ENCODE measurements around the gene CMC2. TPM values are rescaled to one million over a fixed set of nuclear protein-coding genes. Genes with fewer than 3 reads are reported as not detected.

Gene CMC2
- total and polyA plus RNA-seq, 2 donors = 26.2 to 70.3 TPM

- Histone ChIP-seq H3K27ac (ENCODE audit: low read depth) (no peak overlapping the region), H3K4me3 (ENCODE audit: low read depth, low read length) (no peak overlapping the region), H3K36me3 (ENCODE audit: insufficient read depth) (no peaks in the 10 kb centered on the region), H3K4me1 (ENCODE audit: insufficient read depth) (no peaks in the 10 kb centered on the region)
- DNase-seq (ENCODE audit: extremely low spot score) = no peak
Observed at GRCh38 chr16:80993834-80994233, 12.9 kb downstream of the CMC2 start.

GRCh38 chr16:80993307-80993706 is 13.4 kb downstream of the CMC2 start:
- no peak overlapping the region for H3K4me3 ChIP-seq (ENCODE audit: low read depth, low read length)
- DNase-seq (ENCODE audit: extremely low spot score) = no peak
- no peak overlapping the region for H3K27ac ChIP-seq (ENCODE audit: low read depth)
- H3K36me3 ChIP-seq (ENCODE audit: insufficient read depth) = no peaks in the 10 kb centered on the region
- H3K4me1 ChIP-seq (ENCODE audit: insufficient read depth) = no peaks in the 10 kb centered on the region
- WGBS = 55% methylated on average over 6 of the region's 6 CpGs

DNA sequence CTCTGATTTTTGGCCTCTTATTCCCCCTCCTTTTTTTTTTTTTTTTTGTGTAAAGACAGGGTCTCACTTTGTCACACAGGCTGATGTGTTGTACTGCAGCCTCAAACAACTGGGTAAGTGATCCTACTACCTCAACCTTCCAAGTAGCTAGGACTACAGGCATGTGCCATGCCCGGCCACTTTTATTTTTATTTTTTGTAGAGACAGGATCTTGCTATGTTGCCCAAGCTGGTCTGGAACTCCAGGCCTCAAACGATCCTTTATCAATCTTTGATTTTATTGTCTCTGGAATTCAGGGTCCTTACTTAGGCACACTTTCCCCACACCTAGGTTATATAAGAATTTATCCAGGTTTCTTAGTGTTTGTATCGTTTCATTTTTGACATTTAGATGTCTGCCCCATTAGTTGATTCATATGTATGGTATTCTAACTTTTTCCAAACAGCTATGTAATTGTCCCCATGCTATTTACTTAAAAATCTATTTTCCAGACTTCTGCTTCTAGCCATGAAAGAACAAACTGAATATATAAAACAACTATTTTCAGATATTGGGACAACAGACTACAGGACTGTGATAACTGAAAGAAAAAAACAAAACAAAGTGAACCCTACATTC is 13.9 kb downstream of the CMC2 start:
- Histone ChIP-seq H3K4me3 (ENCODE audit: low read depth, low read length) (no peak overlapping the region), H3K36me3 (ENCODE audit: insufficient read depth) (no peaks in the 10 kb centered on the region), H3K4me1 (ENCODE audit: insufficient read depth) (no peaks in the 10 kb centered on the region), H3K27ac (ENCODE audit: low read depth) (no peak overlapping the region)
- DNase-seq (ENCODE audit: extremely low spot score) = no peak
- WGBS = 53% methylated on average over 3 of the region's 3 CpGs

DNA sequence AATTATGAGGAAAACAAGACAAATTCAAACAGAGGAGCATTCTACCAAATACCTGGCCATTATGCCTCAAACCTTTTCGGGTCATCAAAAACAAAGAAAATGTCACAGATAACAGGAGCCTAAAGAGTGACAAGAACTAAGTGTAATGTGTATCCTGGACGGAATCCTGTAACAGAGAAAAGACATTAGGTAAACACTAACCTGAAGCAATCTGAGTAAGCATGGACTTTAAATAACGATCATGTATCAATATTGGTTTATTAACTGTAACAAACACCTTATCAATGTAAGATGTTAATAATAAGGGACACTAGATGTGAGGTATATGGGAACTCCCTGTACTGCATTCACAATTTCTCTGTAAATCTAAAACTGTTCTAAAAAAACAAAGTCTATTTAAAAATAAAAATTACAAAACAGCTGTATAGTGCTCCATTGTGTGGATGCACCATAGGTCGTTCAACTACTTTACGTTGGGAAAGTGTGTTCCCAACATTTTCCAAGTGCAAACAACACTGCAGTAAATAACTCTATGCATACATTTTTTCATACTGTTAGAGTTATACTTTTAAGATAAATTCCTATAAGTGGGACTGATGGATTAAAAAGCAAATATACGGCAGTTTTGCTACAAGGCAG is 14.8 kb downstream of the CMC2 start:
- WGBS = 64% methylated on average over 6 of the region's 6 CpGs
- no peaks in the 10 kb centered on the region for H3K4me1 ChIP-seq (ENCODE audit: insufficient read depth)
- no peak overlapping the region for H3K4me3 ChIP-seq (ENCODE audit: low read depth, low read length)
- no peak overlapping the region for H3K27ac ChIP-seq (ENCODE audit: low read depth)
- DNase-seq (ENCODE audit: extremely low spot score) = no peak
- no peaks in the 10 kb centered on the region for H3K36me3 ChIP-seq (ENCODE audit: insufficient read depth)

DNA sequence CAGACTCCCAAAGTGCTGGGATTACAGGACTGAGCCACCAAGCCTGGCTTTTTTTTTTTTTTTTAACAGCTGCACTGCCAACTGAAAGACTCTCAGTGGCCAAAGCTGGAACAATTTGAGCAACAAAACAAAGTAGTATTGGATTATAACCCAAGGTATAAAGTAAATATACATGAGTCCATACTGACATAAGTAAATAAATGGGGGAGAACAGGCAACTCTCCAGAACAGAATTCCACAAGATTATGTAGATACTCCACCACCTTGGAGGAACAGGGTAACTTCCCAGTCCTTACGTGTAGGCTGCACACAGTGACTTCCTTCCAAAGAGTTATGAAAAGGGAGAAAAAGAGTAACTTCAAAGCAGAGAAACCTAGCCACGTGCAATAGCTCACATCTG is 15.7 kb downstream of the CMC2 start:
- no peak overlapping the region for H3K27ac ChIP-seq (ENCODE audit: low read depth)
- no peaks in the 10 kb centered on the region for H3K36me3 ChIP-seq (ENCODE audit: insufficient read depth)
- no peaks in the 10 kb centered on the region for H3K4me1 ChIP-seq (ENCODE audit: insufficient read depth)
- no peak overlapping the region for H3K4me3 ChIP-seq (ENCODE audit: low read depth, low read length)
- no peak for DNase-seq (ENCODE audit: extremely low spot score)
- 87% methylated on average over 2 of the region's 2 CpGs for WGBS

- H3K27ac ChIP-seq (ENCODE audit: low read depth) = no peak overlapping the region
- no peaks in the 10 kb centered on the region for H3K36me3 ChIP-seq (ENCODE audit: insufficient read depth)
- H3K4me3 ChIP-seq (ENCODE audit: low read depth, low read length) = no peak overlapping the region
- H3K4me1 ChIP-seq (ENCODE audit: insufficient read depth) = no peaks in the 10 kb centered on the region
- DNase-seq (ENCODE audit: extremely low spot score) = no peak
- WGBS = 95% methylated on average over 3 of the region's 3 CpGs
Observed at GRCh38 chr16:80990577-80990976, 16.1 kb downstream of the CMC2 start.

- WGBS = 31% methylated on average over 2 of the region's 2 CpGs
- no peak overlapping the region for H3K4me3 ChIP-seq (ENCODE audit: low read depth, low read length)
- no peaks in the 10 kb centered on the region for H3K36me3 ChIP-seq (ENCODE audit: insufficient read depth)
- H3K27ac ChIP-seq (ENCODE audit: low read depth) = no peak overlapping the region
- no peaks in the 10 kb centered on the region for H3K4me1 ChIP-seq (ENCODE audit: insufficient read depth)
- DNase-seq (ENCODE audit: extremely low spot score) = no peak
Observed at GRCh38 chr16:80989801-80990200, 16.9 kb downstream of the CMC2 start.

GRCh38 chr16:80988756-80989155 is 17.9 kb downstream of the CMC2 start:
- H3K36me3 ChIP-seq (ENCODE audit: insufficient read depth) = no peaks in the 10 kb centered on the region
- H3K4me3 ChIP-seq (ENCODE audit: low read depth, low read length) = no peak overlapping the region
- 72% methylated on average over 7 of the region's 7 CpGs for WGBS
- no peak for DNase-seq (ENCODE audit: extremely low spot score)
- H3K27ac ChIP-seq (ENCODE audit: low read depth) = no peak overlapping the region
- H3K4me1 ChIP-seq (ENCODE audit: insufficient read depth) = no peaks in the 10 kb centered on the region

- H3K4me3 ChIP-seq (ENCODE audit: low read depth, low read length) = no peak overlapping the region
- H3K4me1 ChIP-seq (ENCODE audit: insufficient read depth) = no peaks in the 10 kb centered on the region
- H3K27ac ChIP-seq (ENCODE audit: low read depth) = peak overlapping the region; percentile 38
- 39% methylated on average over 2 of the region's 2 CpGs for WGBS
- no peaks in the 10 kb centered on the region for H3K36me3 ChIP-seq (ENCODE audit: insufficient read depth)
- no peak for DNase-seq (ENCODE audit: extremely low spot score)
Observed at GRCh38 chr16:80986557-80986956, 20.1 kb downstream of the CMC2 start.

- H3K27ac ChIP-seq (ENCODE audit: low read depth) = no peak overlapping the region
- no peaks in the 10 kb centered on the region for H3K4me1 ChIP-seq (ENCODE audit: insufficient read depth)
- H3K4me3 ChIP-seq (ENCODE audit: low read depth, low read length) = no peak overlapping the region
- 67% methylated on average over 2 of the region's 2 CpGs for WGBS
- DNase-seq (ENCODE audit: extremely low spot score) = no peak
- no peaks in the 10 kb centered on the region for H3K36me3 ChIP-seq (ENCODE audit: insufficient read depth)
Observed at GRCh38 chr16:80985611-80986010, 21.1 kb downstream of the CMC2 start.

DNA sequence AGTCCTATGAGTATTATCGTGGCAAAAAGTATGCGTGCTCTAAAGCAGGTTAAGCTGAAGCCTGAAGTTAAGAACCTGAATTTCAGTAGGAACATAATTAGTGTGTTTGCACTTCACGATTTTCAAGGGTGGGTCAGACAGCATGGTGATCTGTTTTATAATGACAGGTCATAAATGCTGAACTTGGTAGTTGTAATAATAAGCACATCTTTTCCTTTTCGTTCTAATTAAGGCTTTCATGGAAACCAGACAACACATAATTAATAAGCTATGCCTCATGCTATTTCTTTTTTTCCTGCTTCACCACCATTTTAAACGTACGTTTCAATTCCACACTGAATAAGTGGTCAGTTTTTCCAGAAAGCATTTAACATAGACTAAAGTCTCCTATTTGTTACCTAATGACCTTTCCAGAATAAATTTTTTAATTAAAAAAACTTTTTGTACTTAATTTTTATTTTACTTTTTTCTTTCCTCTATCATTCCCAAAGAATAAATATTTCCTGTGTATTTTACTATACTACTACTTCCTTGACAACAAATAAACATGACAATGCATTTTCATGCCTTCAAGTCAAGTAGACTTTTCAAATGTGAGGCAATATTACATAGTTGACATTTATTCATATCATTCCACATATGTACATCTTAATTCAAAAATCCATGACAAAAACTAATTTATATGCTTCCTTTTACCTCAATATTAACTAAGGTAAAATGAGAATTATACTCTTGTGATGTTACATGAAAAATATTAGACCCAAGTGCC is 22.4 kb downstream of the CMC2 start:
- no peak for DNase-seq (ENCODE audit: extremely low spot score)
- no peak overlapping the region for H3K27ac ChIP-seq (ENCODE audit: low read depth)
- no peaks in the 10 kb centered on the region for H3K4me1 ChIP-seq (ENCODE audit: insufficient read depth)
- H3K36me3 ChIP-seq (ENCODE audit: insufficient read depth) = no peaks in the 10 kb centered on the region
- WGBS = 93% methylated on average over 6 of the region's 6 CpGs
- H3K4me3 ChIP-seq (ENCODE audit: low read depth, low read length) = no peak overlapping the region

- no peak overlapping the region for H3K27ac ChIP-seq (ENCODE audit: low read depth)
- H3K36me3 ChIP-seq (ENCODE audit: insufficient read depth) = no peaks in the 10 kb centered on the region
- no peak for DNase-seq (ENCODE audit: extremely low spot score)
- 73% methylated on average over 4 of the region's 4 CpGs for WGBS
- no peak overlapping the region for H3K4me3 ChIP-seq (ENCODE audit: low read depth, low read length)
- no peaks in the 10 kb centered on the region for H3K4me1 ChIP-seq (ENCODE audit: insufficient read depth)
Observed at GRCh38 chr16:80982646-80983045, 24.0 kb downstream of the CMC2 start.

- H3K4me3 ChIP-seq (ENCODE audit: low read depth, low read length) = no peak overlapping the region
- H3K4me1 ChIP-seq (ENCODE audit: insufficient read depth) = no peaks in the 10 kb centered on the region
- H3K36me3 ChIP-seq (ENCODE audit: insufficient read depth) = no peaks in the 10 kb centered on the region
- DNase-seq (ENCODE audit: extremely low spot score) = no peak
- no peak overlapping the region for H3K27ac ChIP-seq (ENCODE audit: low read depth)
Observed at GRCh38 chr16:80981103-80981502, 25.6 kb downstream of the CMC2 start.

DNA sequence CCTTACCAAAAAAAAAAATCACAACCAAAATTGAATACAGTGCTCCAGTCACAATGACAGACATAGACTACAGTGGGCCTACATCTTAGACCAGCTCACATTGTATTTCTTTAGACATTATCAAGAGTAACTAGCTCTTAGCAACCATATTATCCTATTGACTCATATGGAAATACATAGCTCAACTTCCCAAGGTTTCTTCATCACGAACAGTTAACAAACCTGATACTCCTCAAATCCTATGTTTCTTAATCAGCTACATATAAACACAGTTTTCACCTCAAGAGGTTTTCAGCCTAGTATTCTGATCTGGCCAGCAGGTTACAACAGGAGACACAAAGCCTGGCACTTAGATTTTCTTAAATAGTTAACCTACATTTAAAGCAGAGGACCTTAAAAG is 29.7 kb downstream of the CMC2 start:
- H3K4me3 ChIP-seq (ENCODE audit: low read depth, low read length) = no peak overlapping the region
- no peaks in the 10 kb centered on the region for H3K36me3 ChIP-seq (ENCODE audit: insufficient read depth)
- DNase-seq (ENCODE audit: extremely low spot score) = no peak
- H3K27ac ChIP-seq (ENCODE audit: low read depth) = no peak overlapping the region
- no peaks in the 10 kb centered on the region for H3K4me1 ChIP-seq (ENCODE audit: insufficient read depth)
- WGBS = 98% methylated on average over 1 of the region's 1 CpG

Data from urinary bladder (tissue), 4 donors.